ENCODE measurements around the gene CLTCL1.

- TF ChIP-seq CTCF (IDR thresholded peaks at IDR 0.05): no peak
- no peak for TF ChIP-seq POLR2A (IDR thresholded peaks at IDR 0.05)
Observed at GRCh38 chr22:19148417-19149046, 143.0 kb downstream of the CLTCL1 start.

All from testis (tissue), 2 donors.